ENCODE measurements around the gene TDRD9. TPM values are rescaled to one million over a fixed set of nuclear protein-coding genes. Genes with fewer than 3 reads are reported as not detected.

TDRD9 gene
- total RNA-seq, 1 donor from 2014 or later: 5.0 TPM

- DNase-seq (ENCODE audit: extremely low read depth, low read depth, low spot score): no peak
Measured at GRCh38 chr14:104100171-104101085, 172.2 kb downstream of the TDRD9 start.

- DNase-seq (ENCODE audit: extremely low read depth, low read depth, low spot score): no peak
Measured at GRCh38 chr14:104101086-104101621, 172.9 kb downstream of the TDRD9 start.

- DNase-seq (ENCODE audit: extremely low read depth, low read depth, low spot score): no peak
Measured at GRCh38 chr14:104101651-104102281, 173.5 kb downstream of the TDRD9 start.

Other genes with a start within 250 kb of the TDRD9 start
- 14.2 and 15.5 TPM in 2 replicates for gene XRCC3, start 213.0 kb upstream of the TDRD9 start, total RNA-seq
- gene ZFYVE21, start 212.6 kb upstream of the TDRD9 start, total RNA-seq: 90.4 and 121 TPM in 2 replicates
- gene PPP1R13B, start 80.9 kb upstream of the TDRD9 start, total RNA-seq: 13.1 and 39.8 TPM in 2 replicates
- not detected in 2 replicates for gene RD3L, start 14.1 kb downstream of the TDRD9 start, total RNA-seq
- gene ASPG, start 157.2 kb downstream of the TDRD9 start, total RNA-seq: not detected in 2 replicates
- gene KIF26A, start 210.1 kb downstream of the TDRD9 start, total RNA-seq: 8.0 and 19.8 TPM in 2 replicates

Measured in glomerular endothelial cell (primary cell).